ENCODE data around the gene RNF224.

The RNF224 gene

DNA sequence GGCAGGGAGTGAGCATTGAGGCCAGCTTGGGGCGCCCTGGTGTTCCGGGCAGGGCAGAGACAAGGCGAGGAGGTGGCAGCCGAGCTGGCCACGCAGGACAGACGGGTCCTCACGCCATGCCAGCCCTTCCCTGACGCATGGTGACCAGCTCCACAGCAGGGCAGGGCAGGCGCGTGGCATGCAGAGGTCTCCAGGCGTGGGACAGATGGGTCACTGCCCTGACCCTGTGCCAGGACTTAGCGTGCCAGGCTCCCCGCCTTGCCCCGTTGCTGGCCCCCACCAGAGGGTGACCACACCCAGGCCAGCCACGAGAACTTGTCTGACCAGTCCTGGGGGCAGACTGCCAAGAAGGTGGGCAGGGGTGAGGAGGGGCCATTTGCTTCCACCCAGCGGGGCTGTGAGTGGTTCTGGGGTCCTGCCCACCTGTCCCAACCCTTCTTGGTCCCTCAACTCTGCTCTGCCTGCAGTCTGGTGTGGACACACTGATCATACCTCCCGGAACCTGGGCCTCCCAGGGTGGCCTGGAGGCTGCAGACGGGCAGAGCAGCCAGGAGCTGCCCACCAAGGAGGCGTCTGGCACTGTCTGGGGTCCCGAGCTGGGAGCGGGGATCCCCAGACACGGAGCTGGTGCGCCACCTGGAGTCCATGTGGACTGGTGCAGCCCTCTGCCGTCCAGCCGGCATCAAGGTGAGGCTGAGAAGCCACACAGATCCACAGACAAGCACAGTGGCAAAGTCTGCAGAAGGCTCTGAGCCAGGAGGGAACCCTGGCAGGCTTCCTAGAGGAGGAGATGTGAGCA, at the start of gene RNF224:
TSS of gene RNF224 (plus strand) at position 449 of the 799 bp plus-strand sequence. CDS start 834 bp downstream, outside the sequence.
- DNase-seq, result peak; percentile 17

DNA sequence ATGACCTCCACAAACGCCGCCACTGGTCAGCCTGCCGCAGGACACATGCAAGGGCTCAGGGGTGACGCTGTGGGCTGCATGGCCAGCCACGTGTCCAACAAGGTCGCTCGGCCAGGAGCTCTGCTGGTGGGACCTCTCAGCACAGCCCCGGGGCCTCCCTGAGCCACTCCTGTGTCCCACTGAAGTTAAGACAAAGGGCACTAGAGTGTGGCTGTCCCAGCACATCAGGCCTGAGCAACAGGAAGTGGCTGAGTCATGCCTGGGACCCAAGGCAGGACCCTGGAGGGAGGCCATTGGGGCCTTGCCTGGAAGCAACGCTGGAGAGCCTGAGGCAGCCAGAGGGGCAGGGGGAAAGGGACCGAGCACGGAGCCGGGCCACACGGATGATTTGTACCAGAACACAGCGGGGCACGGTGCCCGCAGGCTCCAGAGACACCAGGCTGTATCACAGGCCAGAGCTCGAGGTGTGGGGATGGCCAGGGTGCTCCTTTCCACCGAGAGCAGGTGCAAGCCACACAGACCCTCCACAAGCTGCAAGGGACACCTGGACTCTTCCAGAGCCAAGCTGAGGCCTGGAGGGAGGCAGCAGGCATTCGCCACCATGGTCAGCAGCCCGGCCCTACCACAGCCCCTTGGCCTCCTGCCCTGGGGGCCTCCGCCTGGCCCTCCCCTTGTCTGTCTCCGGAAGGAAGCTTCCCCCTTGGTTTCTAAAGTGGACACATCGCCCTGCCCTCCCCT, 48.9 kb upstream of the RNF224 start:
- DNase-seq, result no peak

DNA sequence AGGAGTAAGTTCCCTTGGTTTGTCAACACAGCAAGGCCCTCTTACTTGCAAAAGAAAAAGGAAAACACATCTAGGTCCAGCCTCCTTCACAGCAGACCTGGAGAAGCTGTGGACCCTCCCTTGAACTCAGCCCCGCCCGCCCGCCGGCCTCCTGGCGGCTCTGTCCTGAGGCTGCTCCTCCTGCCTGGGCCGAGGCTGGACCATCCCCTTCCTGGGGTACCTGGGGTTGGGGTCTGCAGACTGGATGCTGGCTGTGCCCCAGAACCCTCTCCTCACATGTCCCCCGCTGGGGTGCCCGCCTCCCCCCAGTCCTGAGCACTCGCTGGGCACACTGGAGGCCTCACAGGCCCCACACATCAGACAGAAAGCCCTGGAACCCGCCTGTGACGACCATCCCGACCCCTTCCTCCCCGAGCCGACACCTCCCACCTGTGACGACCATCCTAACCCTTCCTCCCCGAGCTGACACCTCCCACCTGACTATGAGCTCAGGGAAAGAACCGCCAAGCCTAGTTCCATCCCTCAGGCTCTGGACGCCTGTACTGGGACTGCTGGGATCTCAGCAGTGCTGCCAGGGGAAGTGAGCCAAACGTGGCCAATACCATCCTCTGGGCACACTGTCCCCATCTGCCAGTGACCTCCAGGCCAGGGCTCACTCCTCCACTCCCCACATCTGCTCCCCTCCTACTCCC, 48.2 kb upstream of the RNF224 start:
- no peak for DNase-seq

DNA sequence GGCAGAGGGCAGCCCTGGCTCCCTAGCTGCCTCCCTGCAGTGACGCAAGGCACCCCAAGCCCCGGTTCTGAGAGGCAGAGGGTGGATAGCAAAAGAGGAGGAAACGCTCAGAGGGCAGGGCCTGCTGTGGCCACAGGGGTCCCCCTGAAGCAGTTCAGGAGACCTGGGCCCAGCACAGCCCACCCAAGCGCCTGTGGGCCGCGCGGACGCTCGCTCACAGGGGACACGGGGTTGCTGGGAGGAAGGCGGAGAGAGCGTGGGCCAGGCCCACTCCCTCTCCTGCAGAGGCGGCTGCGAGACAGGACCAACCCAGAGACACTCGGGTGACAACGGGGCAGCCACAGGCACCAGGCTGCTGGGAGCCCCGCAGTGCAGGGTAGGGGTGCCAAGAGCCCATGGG, 47.5 kb upstream of the RNF224 start:
- no peak for DNase-seq

DNA sequence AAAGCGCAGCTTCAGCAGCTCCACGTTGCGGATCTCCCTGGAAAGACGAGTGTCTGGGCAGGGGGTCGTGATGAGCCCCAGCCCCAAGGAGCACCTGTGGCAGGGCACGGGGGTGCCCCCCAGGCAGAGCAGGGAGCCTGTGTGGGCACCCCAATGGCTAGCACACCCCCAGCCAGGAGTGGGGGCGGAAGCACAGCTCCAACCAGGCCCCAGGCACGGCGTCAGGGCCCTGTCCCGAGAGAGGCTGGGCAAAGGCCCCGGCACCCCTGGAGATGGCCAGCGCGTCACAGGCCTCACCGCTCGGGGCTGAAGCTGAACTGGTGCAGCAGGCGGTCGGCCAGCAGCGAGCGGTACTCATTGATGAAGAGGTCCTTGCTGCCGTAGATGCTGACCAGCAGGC, 46.8 kb upstream of the RNF224 start:
- no peak for DNase-seq

DNA sequence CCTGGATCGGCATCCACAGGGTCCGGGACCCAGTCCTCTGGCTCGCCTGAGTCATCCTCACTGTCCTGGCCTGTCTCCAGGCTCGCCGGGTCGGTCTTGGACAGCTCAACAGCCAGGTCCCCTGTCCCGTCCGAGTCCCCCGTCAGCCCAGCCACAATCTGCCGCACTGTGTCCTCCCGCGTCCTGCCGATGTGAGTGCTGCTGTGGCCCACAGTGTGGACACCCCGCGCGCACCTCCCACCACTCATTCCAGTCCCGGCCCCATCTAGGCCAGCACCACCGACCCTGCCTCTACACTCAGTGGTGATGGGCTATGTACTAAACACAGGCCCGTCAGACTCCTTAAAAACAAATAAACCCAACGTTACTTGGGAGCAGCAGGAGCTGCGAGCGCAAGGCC, 45.6 kb upstream of the RNF224 start:
- DNase-seq, result no peak

DNA sequence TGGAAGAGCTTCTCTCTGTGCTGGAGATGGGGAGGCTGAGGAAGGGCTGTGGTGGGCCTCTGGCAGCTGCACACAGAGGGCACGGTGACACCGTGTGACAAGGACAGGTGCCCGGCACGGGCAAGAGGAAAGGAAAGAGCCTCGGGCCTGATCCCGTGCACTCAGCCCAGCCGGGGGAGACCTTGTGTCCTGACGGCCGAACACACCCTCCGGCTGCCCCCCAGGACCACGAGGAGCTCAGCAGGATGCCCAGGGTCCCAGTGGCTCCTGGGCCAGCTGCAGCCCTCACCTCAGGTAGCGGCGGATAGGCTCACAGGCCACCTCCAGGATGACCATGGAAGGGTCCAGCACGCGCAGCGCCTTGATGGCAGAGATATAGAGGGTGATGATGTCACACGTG, 44.5 kb upstream of the RNF224 start:
- DNase-seq, result no peak

DNA sequence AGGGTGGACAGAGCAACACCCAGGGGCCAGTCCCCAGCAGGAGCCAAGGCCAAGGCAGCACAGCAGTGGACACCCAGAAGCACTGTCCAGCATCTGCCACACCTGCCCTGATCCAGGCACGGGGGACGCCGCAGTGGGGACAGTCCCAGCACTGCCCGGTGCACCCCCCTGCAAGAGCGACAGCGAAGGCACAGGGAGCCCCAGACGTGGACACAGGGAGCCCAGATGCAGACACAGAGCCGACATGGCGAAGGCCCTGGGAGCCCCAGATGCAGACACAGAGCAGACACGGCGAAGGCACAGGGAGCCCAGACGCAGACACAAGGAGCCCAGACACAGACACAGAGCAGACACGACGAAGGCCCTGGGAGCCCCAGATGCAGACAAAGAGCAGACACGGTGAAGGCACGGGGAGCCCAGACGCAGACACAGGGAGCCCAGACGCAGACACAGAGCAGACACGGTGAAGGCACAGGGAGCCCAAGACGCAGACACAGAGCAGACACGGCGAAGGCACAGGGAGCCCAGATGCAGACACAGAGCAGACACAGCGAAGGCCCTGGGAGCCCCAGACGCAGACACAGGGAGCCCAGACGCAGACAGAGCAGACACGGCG, 43.2 kb upstream of the RNF224 start:
- DNase-seq, result no peak

DNA sequence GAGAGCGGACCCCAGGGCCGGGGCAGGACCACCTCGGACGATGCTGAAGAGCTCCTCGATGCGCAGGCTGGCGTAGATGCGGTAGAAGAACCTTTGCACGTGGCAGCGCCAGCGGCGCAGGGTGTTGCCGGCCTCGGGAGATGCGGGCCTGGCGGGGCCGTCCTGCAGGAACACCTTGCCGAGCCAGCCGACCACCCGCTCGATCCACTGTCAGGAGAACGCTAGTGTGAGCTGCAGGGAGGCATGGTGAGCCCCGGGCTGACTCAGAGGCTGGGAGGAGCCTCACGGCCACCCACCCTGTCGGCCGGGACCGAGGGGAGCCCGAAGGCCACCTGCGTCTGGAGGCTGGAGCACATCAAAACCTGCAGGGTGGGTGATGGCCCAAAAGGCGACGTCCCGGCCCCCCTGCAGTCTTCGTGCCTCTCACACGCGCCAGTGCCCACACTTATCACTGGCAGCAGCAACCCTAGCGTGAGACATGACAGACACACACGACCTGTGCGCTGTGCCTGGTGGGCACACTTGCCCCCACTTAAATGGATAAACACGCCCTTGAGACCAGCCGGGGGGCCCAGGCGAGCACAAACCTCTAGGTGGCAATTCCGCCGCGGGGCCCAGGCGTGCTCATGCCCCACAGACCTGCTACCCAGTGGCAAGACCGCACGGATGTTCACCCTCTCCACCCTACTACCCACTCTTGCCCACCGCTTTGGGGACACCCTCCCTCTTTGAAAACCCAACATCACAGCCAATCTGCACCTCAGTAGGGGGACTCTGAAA, 42.2 kb upstream of the RNF224 start:
- no peak for DNase-seq

DNA sequence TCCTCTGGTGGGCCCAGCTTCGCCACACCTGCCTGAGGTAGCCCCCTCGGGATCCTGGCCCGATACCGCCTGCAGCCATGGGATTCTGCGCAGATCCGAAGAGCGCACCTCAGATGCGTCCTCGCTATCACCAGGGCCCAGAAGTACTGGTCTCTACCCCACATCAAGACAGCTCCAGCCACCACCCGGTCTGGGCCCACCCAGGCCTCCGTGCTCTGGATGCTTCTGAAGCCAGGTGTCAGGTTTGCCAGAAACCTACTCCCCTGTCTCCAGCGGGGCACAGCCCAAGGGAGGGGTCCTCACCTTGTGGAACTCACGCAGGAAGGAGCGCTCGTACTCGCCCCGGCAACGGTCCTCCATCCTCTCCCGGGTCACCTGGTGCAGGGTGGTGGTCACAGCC, 41.4 kb upstream of the RNF224 start:
- DNase-seq, result no peak

DNA sequence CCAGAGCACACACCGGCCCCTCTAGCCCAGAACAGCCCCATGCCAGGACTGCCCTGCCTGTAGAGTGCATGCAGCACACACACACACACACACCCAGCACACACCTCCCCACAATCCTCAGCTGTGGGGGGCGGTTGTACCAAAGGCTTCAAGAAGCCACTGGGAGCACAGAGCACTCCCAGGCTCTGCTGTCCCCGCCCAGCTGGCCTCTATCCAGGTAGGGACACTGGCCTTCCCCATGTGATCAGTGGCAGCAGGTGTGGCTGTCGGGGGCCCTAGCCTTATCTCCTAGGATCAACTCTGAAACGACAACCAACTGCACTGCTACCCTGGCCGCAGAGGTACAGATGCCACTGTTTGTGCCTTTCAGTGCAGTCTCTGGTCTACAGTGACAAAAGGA, 40.9 kb upstream of the RNF224 start:
- no peak for DNase-seq

DNA sequence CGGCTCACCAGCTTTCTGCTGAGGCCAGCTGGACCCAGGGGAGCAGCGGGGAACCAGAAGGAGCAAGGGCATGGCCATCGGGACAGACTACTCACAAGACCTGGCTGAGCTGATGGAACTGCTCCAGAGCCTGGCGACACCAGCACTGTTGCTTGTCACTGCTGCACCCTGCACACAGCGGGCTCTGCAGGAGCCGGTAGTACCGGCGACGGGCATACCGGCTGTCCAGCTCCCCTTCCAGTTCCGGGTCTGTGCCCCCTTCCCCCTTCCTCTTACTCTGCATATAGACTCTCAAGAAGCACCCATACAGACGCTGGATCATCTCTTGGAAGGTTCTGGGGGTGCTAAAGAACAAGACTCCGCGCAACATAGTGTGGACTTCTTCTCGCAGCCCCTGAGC, 39.9 kb upstream of the RNF224 start:
- no peak for DNase-seq

DNA sequence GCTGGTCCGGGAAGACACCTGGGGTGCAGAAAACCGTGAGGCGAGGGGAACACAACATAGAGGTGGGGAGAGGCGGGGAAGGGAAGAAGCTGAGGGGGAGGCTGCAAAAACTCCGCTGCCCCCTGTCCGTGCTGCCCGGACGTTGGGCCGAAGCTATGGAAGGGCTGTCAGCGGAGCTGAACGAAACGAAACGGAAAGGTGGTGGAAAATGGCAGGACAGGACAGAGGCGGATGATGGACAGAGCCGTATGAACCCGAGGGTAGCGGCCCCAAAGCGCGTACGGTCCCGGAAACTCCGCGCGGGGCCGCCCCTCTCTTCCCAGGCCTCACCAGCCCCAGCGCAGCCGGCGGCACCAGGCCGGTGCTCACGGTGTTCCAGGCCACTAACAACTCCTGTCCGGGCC, 39.2 kb upstream of the RNF224 start:
- no peak for DNase-seq

DNA sequence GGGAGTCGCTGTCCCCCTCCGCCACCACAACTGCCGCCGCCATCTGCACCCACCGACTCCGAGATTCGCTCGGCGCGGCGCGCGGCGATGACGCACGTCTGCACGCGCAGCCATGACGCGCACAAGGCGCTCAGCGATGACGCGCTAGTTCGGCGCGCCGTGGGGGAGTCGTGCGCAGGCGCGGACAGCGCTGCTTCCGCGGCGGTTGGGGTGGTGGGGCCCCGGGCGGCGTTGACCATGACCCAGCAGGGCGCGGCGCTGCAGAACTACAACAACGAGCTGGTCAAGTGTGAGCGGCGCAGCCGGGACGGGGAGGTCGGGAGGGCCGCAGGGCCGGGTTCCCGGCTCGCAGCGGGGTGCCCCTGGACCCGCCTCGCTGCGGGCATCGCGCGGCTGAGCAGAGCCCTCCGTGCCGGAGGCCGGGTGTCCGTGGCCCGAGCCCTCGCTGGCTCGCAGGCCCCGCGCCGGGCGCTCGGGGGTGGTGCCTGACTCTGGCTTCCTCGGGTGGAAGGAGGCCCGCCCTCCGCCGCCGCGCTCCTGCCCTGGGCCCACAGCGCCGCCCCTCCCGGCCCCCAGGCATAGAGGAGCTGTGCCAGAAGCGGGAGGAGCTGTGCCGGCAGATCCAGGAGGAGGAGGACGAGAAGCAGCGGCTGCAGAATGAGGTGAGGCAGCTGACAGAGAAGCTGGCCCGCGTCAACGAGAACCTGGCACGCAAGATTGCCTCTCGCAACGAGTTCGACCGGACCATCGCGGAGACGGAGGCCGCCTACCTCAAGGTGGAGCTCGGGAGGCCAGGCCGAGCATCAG, 38.6 kb upstream of the RNF224 start, which contains the start of the genes ANAPC2 and SSNA1:
TSS of gene ANAPC2 (minus strand) at position 71 of the 807 bp plus-strand sequence. CDS start at position 43, 28 bp downstream.
TSS of gene SSNA1 (plus strand) at position 187 of the 807 bp plus-strand sequence. CDS start at position 238, 51 bp downstream.
- peak; percentile 58 for DNase-seq

DNA sequence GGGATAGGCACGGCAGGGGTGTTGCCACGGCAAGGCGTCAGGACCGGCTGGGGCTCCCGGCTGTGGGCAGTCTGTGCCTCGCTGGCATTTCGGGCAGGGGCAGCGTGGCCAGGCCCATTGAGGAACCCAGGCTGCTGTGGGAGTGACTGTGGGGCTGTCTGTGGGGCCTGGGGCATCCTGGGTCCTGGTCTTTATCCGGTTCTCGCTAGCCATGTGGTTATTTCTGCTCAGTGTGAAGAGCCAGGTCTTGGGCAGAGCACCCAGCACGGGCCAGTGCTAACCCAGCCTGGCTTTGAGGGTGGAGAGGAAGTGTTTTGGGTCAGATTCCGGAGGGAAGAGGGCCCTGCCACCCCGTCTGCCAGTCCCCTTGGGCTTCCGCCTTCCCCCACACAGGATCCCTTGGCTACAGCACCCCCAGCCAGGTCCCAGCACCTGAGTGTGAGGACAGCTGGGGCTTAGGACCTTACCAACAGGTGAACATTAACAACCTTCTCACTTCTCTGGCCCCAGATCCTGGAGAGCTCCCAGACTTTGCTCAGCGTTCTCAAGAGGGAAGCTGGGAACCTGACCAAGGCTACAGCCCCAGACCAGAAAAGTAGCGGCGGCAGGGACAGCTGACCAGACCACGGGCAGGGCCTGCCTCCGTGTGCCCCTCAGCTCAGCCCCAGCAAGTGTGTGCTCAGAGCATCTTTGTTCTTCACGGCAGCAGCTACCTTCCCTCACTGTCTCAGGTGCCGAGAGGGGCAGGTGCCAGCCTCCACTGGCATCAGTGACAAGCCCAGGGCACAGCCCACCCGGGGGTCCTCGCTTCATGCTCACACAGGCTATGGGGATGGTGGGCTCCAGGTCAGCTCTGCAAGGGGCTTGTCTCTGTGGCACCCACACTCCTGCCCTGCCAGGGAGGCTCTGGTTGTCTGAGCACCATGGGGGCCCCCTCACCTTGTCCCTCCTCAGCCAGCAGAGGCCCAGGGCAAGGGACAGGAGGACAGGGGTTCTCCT, 37.7 kb upstream of the RNF224 start:
- no peak for DNase-seq

DNA sequence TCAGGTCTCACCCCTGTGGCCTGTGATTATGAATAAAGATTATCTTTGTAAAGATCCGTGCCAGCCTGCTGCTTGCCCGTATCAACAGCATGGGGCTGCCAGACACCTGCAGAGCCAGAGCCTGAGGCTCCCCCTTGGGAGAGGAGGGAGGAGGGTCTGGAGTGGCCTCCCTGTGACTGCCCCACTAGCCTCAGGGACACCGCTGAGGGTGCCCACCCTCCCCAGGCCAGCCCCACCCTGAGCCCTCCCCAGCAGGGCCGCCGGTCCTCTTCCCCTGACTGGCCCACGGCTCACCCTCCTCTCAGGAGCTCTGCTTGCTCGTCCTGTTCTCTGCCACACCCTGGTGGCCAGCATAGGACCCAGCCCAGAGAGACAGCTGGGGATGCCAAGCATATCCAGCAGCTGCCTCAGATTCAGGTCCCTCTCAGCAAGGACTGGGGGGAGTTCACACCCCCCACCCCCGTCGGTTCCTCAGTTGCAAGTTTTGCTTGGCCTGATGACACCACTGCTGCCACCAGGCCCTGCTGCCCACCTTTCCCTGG, 36.9 kb upstream of the RNF224 start:
- DNase-seq, result no peak

DNA sequence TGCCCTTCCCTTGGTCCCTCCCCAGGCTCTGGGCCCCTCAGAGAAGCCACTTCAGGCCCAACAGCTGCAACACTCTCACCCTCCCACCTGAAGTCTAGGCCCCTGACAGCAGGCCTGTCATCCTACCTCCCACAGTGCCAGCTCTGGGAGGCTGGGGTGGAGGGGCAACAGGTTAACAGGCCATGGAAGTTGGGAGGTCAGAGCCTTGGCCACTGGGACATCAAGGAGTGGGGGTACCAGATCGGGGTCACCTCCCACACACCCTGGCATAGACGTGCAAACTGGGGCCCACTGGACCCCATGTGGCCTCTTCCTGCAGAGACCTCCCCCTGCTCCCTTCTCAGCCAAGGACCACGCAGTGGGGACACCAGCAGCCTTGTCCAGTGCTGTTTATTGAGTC, 36.1 kb upstream of the RNF224 start:
- no peak for DNase-seq

DNA sequence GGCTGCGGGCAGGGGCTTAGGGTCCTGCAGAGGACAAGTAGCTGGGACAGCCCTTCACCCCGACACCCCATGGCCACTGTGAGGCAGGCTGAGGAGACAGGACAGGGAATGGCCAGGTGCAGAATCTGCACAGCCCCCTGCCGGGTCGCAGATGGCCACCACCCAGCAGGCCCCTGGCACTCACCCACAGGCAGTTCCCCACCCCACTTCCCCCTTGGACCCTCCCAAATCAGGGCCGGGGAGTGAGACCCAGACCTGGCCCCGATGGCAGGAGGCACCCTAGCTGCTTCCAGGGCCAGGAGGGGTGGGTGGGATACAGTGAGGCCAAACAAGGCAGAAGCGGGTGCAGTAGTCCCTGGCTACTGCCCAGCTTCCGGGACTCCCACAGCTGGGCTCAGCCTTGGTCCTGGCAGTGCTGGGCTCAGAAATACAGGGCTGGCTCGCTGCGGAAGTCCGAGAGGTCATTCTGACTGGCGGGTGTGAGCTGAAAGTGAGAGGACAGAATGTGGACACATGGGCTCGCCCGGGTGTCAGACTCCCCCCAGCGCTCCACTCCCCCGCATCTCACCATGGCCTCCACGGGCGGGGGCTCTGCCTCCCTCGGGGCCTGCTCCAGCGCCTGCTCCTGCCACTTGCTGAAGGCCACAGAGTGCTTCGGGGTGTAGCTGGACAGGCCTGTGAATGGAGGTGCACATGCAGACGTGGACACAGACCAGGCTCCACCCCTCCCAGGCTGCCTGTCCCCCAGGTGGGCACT, 35.4 kb upstream of the RNF224 start:
- DNase-seq, result no peak

DNA sequence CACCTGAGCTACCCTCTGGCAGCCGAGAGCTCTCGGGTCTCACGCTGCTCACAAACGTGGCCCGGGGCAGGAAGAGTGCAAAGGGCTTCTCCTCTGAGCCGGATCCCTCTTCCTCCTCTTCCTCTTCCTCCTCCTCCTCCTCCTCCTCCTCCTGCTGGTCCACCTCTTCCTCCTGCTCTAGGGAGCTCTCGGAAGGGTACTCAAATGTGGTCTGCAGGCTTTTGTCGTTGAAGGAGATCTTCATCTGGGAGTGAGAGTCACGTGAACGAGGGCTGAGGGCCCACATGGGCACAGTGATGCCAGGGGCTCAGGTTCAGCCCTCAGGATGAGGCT, 34.9 kb upstream of the RNF224 start:
- no peak for DNase-seq
